Measurements from ENCODE around the gene ENOSF1.

DNA sequence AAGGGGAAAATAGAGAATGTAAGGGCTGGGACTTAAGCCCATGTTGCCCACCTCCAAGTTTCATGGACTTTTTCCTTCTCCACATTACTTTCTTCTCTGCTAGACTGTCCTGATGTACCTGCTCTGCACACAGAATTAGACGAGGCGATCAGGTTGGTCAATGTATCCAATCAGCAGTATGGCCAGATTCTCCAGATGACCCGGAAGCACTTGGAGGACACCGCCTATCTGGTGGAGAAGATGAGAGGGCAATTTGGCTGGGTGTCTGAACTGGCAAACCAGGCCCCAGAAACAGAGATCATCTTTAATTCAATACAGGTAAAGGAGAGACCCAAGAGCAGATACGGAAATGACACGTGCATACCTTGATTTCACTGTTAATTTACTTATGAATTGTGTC lies 71.2 kb downstream of the ENOSF1 start:
- TF ChIP-seq GATA3 (IDR thresholded peaks at IDR 0.05; ENCODE audit: low read depth, low read length) (no peak), GATA2 (IDR thresholded peaks at IDR 0.05; ENCODE audit: low read depth, low read length) (no peak)

Data from SH-SY5Y (cell line).